Left ventricle myocardium superior (tissue), 1 donor: ENCODE results near the gene RBM46. TPM values are rescaled to one million over a fixed set of nuclear protein-coding genes. Genes with fewer than 3 reads are reported as not detected.

Experiments
- ATAC-seq: fragments of 200-7000 bp; cut with Tn5 transposase; one replicate; pipeline ENCODE4 v1.9.1; 2020; ENCODE audit warnings: mild to moderate bottlenecking, moderate library complexity
- DNase-seq: peaks from one replicate; pipeline ENCODE4 v3.0.0-alpha.2; 2020
- intact Hi-C: fragments of 100-400 bp; cut with micrococcal nuclease; formaldehyde crosslinking; loops from one replicate; pipeline ENCODE4 v1.11.0; 2022
- long read RNA-seq: library from polyadenylated mRNA; unstranded; transcript quantifications from one replicate; pipeline ENCODE4 v2.0.0, GENCODE V29; 2021
- total RNA-seq: library from RNA; stranded (reverse); fragmentation: NEBNext Ultra II Directional; extraction: Animal tissue kit (Norgen Biotek cat#: 25700); gene quantifications from one replicate; pipeline ENCODE4 v1.2.1, GENCODE V29; 2021
- donor health status: DM: no; HTN: yes; CAD: no; lungs with severe emphysema.

Gene RBM46
- not detected for total RNA-seq
- long read RNA-seq: 0 reads

DNA sequence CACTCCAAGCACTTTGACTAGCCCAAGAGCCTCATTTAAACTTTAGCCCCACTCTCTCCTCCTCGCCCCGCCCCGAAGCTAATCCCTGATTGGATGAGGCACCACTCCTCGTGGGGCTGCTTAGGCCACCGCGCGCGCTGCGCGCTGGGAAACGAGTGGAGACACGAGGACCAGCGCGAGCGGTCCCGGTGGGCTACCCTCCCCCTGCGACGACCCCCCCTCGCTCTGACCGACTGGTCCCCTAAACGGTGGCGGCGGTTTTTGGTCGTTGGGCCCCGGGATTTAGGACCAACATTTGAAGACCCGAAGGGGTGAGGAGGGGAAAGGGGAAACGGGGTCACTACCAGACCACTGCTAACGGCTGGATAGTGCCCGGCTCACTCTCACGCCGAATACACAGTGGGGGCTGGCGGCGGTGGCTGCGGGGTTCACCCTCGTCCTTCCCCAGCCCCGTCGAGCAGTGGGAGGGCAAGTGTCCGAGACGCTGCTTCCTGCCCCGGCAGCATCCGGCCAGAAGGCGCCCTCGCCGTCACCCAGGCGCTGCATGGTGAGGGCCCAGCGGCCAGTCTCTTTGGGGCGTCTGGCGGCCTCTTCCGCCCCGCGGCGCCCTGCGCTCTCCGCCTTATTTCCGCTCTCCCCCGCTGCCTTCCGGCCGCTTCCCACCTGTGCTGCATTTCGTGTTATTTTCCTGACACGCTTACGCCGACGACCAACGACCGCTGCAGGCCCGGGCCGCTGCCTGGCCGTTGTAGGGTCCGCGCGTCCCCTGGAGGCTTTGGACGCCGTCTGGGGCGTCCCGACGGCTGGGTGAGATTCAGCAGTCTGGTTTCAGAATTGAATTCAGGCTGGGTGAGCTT is at the start of gene RBM46:
Gene RBM46 (plus strand): TSS at position 147 of the 857 bp plus-strand sequence. CDS start 15,481 bp downstream, outside the sequence.
- no peak for ATAC-seq

GRCh38 chr4:154731756-154732155 is 49.3 kb upstream of the RBM46 start:
- intact Hi-C loops: no loop called here
- DNase-seq (no peak), ATAC-seq (no peak)

More for the DNA sequence above, at the start of gene RBM46:
- DNase-seq: no peak
- intact Hi-C loops: no loop called here

- ATAC-seq: no peak
- no peak for DNase-seq
- intact Hi-C loops: no loop called here
Observed at GRCh38 chr4:154732669-154733068, 48.4 kb upstream of the RBM46 start.

GRCh38 chr4:154736770-154737169 is 44.3 kb upstream of the RBM46 start:
- intact Hi-C loops: no loop called here
- ATAC-seq: no peak
- DNase-seq: no peak

- ATAC-seq: no peak
- intact Hi-C loops: no loop called here
- DNase-seq: no peak
Observed at GRCh38 chr4:154738426-154738825, 42.6 kb upstream of the RBM46 start.

GRCh38 chr4:154739111-154739510 is 42.0 kb upstream of the RBM46 start:
- intact Hi-C loops: no loop called here
- ATAC-seq (no peak), DNase-seq (no peak)

- intact Hi-C loops: no loop called here
- no peak for ATAC-seq
- no peak for DNase-seq
Observed at GRCh38 chr4:154740462-154740861, 40.6 kb upstream of the RBM46 start.

GRCh38 chr4:154741131-154741665 is 39.9 kb upstream of the RBM46 start:
- DNase-seq: no peak
- intact Hi-C loops: no loop called here
- no peak for ATAC-seq

DNA sequence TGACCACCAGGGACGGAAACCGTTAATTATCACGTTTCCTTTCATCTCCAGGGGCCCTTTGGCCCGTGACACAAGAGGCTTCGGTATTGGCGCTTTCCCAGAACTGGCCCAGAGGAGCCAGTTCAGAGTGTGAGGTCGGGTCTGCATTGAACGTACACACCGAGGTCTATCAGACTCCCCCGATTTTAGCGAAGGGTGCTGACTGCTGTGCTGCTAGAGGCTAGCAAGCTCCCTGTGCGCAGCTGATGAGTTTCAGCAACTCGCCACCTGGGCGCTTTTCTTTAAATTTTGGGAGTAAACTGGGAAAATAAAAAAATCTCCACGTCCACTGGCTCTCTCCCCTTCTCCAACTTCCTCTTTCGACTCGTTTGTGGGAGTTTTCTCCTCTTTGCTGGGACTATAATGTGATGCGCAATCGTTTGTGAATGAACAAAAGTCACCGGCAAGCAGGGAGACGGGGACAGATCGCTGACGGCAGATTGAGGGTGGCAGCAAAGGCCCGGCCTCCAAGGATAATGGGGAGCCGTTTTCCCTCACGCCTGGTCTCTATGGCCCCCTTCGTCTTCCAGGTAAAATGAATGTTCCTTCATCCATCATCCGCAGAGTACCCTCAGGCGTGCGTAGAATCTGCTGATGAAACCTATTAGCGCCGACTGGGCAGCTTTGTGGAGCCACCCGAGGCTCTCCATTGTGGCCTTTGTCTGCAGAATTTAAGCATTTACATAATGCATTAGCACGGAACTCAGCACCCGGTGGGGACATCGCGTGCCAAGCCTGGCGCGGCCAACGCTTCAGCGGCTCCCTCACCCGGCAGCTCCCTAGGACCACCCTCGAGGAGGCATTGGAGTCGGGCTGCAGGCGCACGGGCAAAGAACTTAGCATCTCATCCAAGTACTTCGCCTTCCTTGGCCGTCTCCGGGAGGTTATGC is 38.9 kb upstream of the RBM46 start:
- ATAC-seq (no peak), DNase-seq (no peak)
- intact Hi-C loops: no loop called here

- DNase-seq (peak; percentile 44), ATAC-seq (peak; percentile 56)
- intact Hi-C loops: no loop called here
Observed at GRCh38 chr4:154743683-154744340, 37.3 kb upstream of the RBM46 start, which contains the start of gene LRAT. Gene LRAT, plus strand, starts transcription at chr4:154744000. Its CDS starts 327 bp downstream, at chr4:154744327.

DNA sequence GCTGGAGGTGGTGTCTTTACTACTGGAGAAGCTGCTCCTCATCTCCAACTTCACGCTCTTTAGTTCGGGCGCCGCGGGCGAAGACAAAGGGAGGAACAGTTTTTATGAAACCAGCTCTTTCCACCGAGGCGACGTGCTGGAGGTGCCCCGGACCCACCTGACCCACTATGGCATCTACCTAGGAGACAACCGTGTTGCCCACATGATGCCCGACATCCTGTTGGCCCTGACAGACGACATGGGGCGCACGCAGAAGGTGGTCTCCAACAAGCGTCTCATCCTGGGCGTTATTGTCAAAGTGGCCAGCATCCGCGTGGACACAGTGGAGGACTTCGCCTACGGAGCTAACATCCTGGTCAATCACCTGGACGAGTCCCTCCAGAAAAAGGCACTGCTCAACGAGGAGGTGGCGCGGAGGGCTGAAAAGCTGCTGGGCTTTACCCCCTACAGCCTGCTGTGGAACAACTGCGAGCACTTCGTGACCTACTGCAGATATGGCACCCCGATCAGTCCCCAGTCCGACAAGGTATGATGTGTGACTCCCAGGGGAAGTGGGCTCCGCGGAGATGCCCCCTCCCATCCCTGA is 36.6 kb upstream of the RBM46 start:
- intact Hi-C loops: no loop called here
- ATAC-seq (no peak), DNase-seq (no peak)

DNA sequence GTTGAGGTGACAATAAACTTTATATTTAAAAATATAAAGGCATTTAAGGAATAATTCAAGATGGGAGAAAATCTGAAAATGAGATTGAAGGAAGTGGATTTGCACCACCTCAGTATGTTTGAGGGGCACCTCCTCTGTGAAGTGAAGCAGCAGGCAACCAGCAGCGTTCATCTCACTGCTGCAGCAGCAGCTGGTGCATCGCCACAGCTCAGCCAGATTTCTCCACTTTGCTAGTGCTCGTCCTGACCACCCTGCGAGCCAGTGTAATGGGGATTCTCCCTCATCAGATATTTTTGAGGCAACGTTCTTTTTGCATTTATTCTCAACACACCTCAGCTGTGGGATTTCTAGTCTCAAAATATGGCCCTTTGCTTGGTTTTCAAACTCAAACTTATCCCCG is 23.4 kb upstream of the RBM46 start:
- DNase-seq: no peak
- intact Hi-C loops: no loop called here
- ATAC-seq: no peak

GRCh38 chr4:154760895-154761294 is 20.2 kb upstream of the RBM46 start:
- DNase-seq (no peak), ATAC-seq (no peak)
- intact Hi-C loops: no loop called here

- DNase-seq: no peak
- intact Hi-C loops: no loop called here
- ATAC-seq: no peak
Observed at GRCh38 chr4:154778264-154778663, 2.8 kb upstream of the RBM46 start.

DNA sequence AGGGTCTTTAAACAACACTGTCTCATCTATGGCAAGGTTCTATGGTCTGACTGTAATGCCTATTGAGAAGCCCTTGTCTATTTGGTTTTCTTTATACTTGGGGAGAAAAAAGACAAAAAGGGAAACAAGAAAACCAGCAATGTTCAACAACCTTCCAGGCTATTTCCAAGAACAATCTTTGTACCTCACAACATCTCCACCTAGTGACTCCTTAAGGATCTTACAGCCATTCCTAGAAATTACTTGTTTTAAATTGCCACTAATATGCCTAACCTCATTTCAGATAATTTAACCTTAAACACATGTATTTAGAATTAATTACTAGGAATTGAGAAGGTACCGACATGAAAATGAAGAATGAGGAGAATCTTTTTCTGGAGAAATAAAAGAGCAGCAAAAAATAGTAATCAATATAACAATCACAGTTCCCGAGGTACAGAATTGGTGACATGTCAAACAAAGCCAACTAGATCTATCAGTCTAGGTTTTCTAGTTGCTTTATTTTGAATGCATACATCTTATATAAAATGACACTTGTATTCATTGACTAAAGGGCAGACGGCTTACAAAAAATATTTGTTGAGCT is 1.6 kb upstream of the RBM46 start:
- DNase-seq (no peak), ATAC-seq (no peak)
- intact Hi-C loops: no loop called here

- intact Hi-C loops: no loop called here
- no peak for DNase-seq
Observed at GRCh38 chr4:154781983-154782293, 866 bp downstream of the RBM46 start.

GRCh38 chr4:154807042-154807630 is 26.1 kb downstream of the RBM46 start:
- ATAC-seq (no peak), DNase-seq (no peak)
- intact Hi-C loops: loop anchor here (10.0 kb wide), 1 partner anchor 548 kb away; no protein-coding TSS in a partner anchor

More at GRCh38 chr4:154781983-154782293, 866 bp downstream of the RBM46 start:
- no peak for ATAC-seq

GRCh38 chr4:154818230-154818629 is 37.2 kb downstream of the RBM46 start:
- intact Hi-C loops: no loop called here
- DNase-seq (no peak), ATAC-seq (no peak)
